ENCODE measurements around the gene MED20. TPM values are rescaled to one million over a fixed set of nuclear protein-coding genes. Genes with fewer than 3 reads are reported as not detected.

Gene MED20
- total RNA-seq, 1 experiment from 2014 or later, result 26.4 TPM

GRCh38 chr6:41872147-41872546 lies 48.8 kb downstream of the MED20 start:
- Histone ChIP-seq H3K79me2 (ENCODE audit: insufficient read depth, low read length) (no peaks in the 10 kb centered on the region), H2AFZ (ENCODE audit: low read depth, low read length, poor library complexity, severe bottlenecking) (no peak overlapping the region), H3K4me1 (ENCODE audit: control insufficient read depth in 1 of 2, insufficient read depth in 2 of 2, low read length in 2 of 2) (no peaks in the 10 kb centered on the region), H3K4me2 (ENCODE audit: low read length) (no peak overlapping the region), H3K9ac (ENCODE audit: low read length) (no peak overlapping the region), H3K27me3 (ENCODE audit: insufficient read depth, low read length) (no peaks in the 10 kb centered on the region), H3K9me3 (ENCODE audit: control insufficient read depth in 1 of 2, insufficient read depth in 1 of 2, low read depth in 1 of 2, low read length in 2 of 2) (no peaks in the 10 kb centered on the region), H3K27ac (ENCODE audit: low read depth, low read length) (no peak overlapping the region), H3K36me3 (ENCODE audit: control insufficient read depth in 1 of 2, insufficient read depth in 2 of 2, low read length in 2 of 2) (no peaks in the 10 kb centered on the region), H3K4me3 (replicated peaks in 1 of 2; ENCODE audit: low read depth in 1 of 2, low read length in 2 of 2) (no peak overlapping the region), H3K9me2 (ENCODE audit: insufficient read depth) (no peaks in the 10 kb centered on the region), H4K20me1 (ENCODE audit: insufficient read depth) (no peaks in the 10 kb centered on the region)
- POLR2A ChIA-PET, result interaction anchor here (0.5 kb wide), 1 partner anchor 11 kb away, joined by 3 read pairs; no protein-coding TSS in a partner anchor
- CTCF ChIA-PET, result interaction anchor here (1.2 kb wide), 1 partner anchor 49 kb away, joined by 3 read pairs; the partner anchor contains the start of genes BYSL and MED20
- intact Hi-C loops (cut with micrococcal nuclease), result no loop called here
- RAD21 ChIA-PET (ENCODE audit: low non-redundant PET in 1 of 2, low total read pairs in 2 of 2, uncharacterized antibody in 2 of 2, unreplicated experiment in 2 of 2), result no interaction called here
- no peak for ATAC-seq
- no peak for TF ChIP-seq ZFX (IDR thresholded peaks at IDR 0.05)
- no peak for TF ChIP-seq EZH2 (IDR thresholded peaks at IDR 0.05)
- TF ChIP-seq REST (IDR thresholded peaks at IDR 0.05; ENCODE audit: low read depth), result no peak
- TF ChIP-seq JUND (IDR thresholded peaks at IDR 0.05), result no peak
- TF ChIP-seq POLR2A (IDR thresholded peaks at IDR 0.05; ENCODE audit: borderline replicate concordance, extremely low read depth, insufficient read depth, insufficient read length), result no peak
- TF ChIP-seq FOSL1 (IDR thresholded peaks at IDR 0.05; ENCODE audit: low read depth), result no peak
- no peak for TF ChIP-seq EGR1 (IDR thresholded peaks at IDR 0.05; ENCODE audit: low read depth)
- no peak for TF ChIP-seq MAX (IDR thresholded peaks at IDR 0.05)
- TF ChIP-seq ELF1 (IDR thresholded peaks at IDR 0.05; ENCODE audit: borderline replicate concordance, low read depth), result no peak
- no peak for TF ChIP-seq CTCF (IDR thresholded peaks at IDR 0.05 in 2 of 3, conservative IDR thresholded peaks at IDR 0.05 in 1 of 3; ENCODE audit: borderline replicate concordance in 1 of 3, insufficient read depth in 1 of 3, low read depth in 2 of 3, low read length in 2 of 3)
- TF ChIP-seq YY1 (IDR thresholded peaks at IDR 0.05; ENCODE audit: extremely low read depth, insufficient replicate concordance, low read depth, low read length), result no peak
- TF ChIP-seq, protein P1, sequence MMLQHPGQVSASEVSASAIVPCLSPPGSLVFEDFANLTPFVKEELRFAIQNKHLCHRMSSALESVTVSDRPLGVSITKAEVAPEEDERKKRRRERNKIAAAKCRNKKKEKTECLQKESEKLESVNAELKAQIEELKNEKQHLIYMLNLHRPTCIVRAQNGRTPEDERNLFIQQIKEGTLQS (IDR thresholded peaks at IDR 0.05), result no peak
- no peak for TF ChIP-seq CBX3 (IDR thresholded peaks at IDR 0.05; ENCODE audit: low read depth)
- TF ChIP-seq SIN3A (IDR thresholded peaks at IDR 0.05; ENCODE audit: low read depth), result no peak
- no peak for TF ChIP-seq CEBPB (IDR thresholded peaks at IDR 0.05; ENCODE audit: low read depth)
- no peak for TF ChIP-seq ZNF274 (IDR thresholded peaks at IDR 0.05; ENCODE audit: low read depth, low read length)
- TF ChIP-seq SP1 (IDR thresholded peaks at IDR 0.05; ENCODE audit: low read depth), result no peak
- no peak for DNase-seq (ENCODE audit: low read depth, low spot score)
- BruUV-seq (replicated peaks), result no TSS peak
